ENCODE data around the gene LSAMP.

LSAMP gene

GRCh38 chr3:116267116-116267515, 178.2 kb downstream of the LSAMP start:
- DNase-seq (ENCODE audit: low read depth), result no peak
- TF ChIP-seq CTCF (IDR thresholded peaks at IDR 0.05; ENCODE audit: insufficient read depth, low read depth, low read length, missing control alignments), result no peak
- H3K4me3 ChIP-seq (ENCODE audit: low read depth, low read length), result no peak overlapping the region

GRCh38 chr3:116265976-116266584, 179.2 kb downstream of the LSAMP start:
- TF ChIP-seq CTCF (IDR thresholded peaks at IDR 0.05; ENCODE audit: insufficient read depth, low read depth, low read length, missing control alignments), result no peak
- H3K4me3 ChIP-seq (ENCODE audit: low read depth, low read length), result no peak overlapping the region
- DNase-seq (ENCODE audit: low read depth), result no peak

- no peak for TF ChIP-seq CTCF (IDR thresholded peaks at IDR 0.05; ENCODE audit: insufficient read depth, low read depth, low read length, missing control alignments)
- DNase-seq (ENCODE audit: low read depth), result no peak
- no peak overlapping the region for H3K4me3 ChIP-seq (ENCODE audit: low read depth, low read length)
These were observed 180.0 kb downstream of the LSAMP start for GRCh38 chr3:116265320-116265695.

GRCh38 chr3:116264546-116265319, 180.6 kb downstream of the LSAMP start:
- no peak overlapping the region for H3K4me3 ChIP-seq (ENCODE audit: low read depth, low read length)
- no peak for DNase-seq (ENCODE audit: low read depth)
- no peak for TF ChIP-seq CTCF (IDR thresholded peaks at IDR 0.05; ENCODE audit: insufficient read depth, low read depth, low read length, missing control alignments)

- H3K4me3 ChIP-seq (ENCODE audit: low read depth, low read length), result no peak overlapping the region
- DNase-seq (ENCODE audit: low read depth), result no peak
- no peak for TF ChIP-seq CTCF (IDR thresholded peaks at IDR 0.05; ENCODE audit: insufficient read depth, low read depth, low read length, missing control alignments)
These were observed 181.3 kb downstream of the LSAMP start for GRCh38 chr3:116263842-116264545.

- no peak overlapping the region for H3K4me3 ChIP-seq (ENCODE audit: low read depth, low read length)
- TF ChIP-seq CTCF (IDR thresholded peaks at IDR 0.05; ENCODE audit: insufficient read depth, low read depth, low read length, missing control alignments), result no peak
- DNase-seq (ENCODE audit: low read depth), result no peak
These were observed 184.8 kb downstream of the LSAMP start for GRCh38 chr3:116260491-116260890.
